H1 (cell line): Measurements from ENCODE around the gene BNIP2. TPM values are rescaled to one million over a fixed set of nuclear protein-coding genes. Genes with fewer than 3 reads are reported as not detected.

Experiments
- CTCF ChIA-PET: fragments of 300-600 bp; sonication (Branson Sonifier 250); formaldehyde crosslinking; loops from one replicate; lab custom pipeline; 2021; ENCODE audit not compliant: partially characterized antibody; lab: Charles Lee
- POLR2A ChIA-PET: fragments of 300-600 bp; sonication (Branson Sonifier 250); formaldehyde crosslinking; loops from one replicate; lab custom pipeline; 2021; ENCODE audit warnings: inconsistent platforms; ENCODE audit not compliant: partially characterized antibody; lab: Charles Lee
- DNase-seq, 2 experiments: peaks; one replicate each; pipeline versions ENCODE4 v3.0.0 to v3.0.0-alpha.2; 2010 to 2022; ENCODE audit warnings: low spot score in 2 of 2, low read depth in 1 of 2, mixed read lengths in 1 of 2
- FAIRE-seq: peaks from 2 replicates; lab custom pipeline; 2011; peaks lifted over from hg19 to GRCh38; lab: Jason Lieb, UNC
- H2AFZ ChIP-seq: 2 replicates; pipeline ENCODE4 v1.8.1; 2012; ENCODE audit warnings: low read length, inconsistent platforms
- H2AK5ac ChIP-seq: 2 replicates; pipeline ENCODE4 v1.6.1; 2013; ENCODE audit warnings: low read depth, low read length
- H2BK120ac ChIP-seq: replicated peaks from 2 replicates; pipeline ENCODE3; 2013; ENCODE audit warnings: low read depth, low read length, inconsistent platforms
- H2BK12ac ChIP-seq: 2 replicates; pipeline ENCODE4 v1.6.1; 2013; ENCODE audit warnings: low read depth, low read length
- H2BK15ac ChIP-seq: 2 replicates; pipeline ENCODE4 v1.6.1; 2013; ENCODE audit warnings: low read length
- H2BK20ac ChIP-seq: 2 replicates; pipeline ENCODE4 v1.6.1; 2013; ENCODE audit warnings: low read length
- H2BK5ac ChIP-seq: 2 replicates; pipeline ENCODE4 v1.6.1; 2013; ENCODE audit warnings: low read depth, low read length
- H3K14ac ChIP-seq: 2 replicates; pipeline ENCODE4 v1.6.1; 2013; ENCODE audit warnings: inconsistent platforms; ENCODE audit not compliant: insufficient read length
- H3K18ac ChIP-seq: 2 replicates; pipeline ENCODE4 v1.6.1; 2013; ENCODE audit warnings: low read length; ENCODE audit errors: extremely low read depth
- H3K23ac ChIP-seq: 2 replicates; pipeline ENCODE4 v1.6.1; 2013; ENCODE audit warnings: inconsistent platforms; ENCODE audit not compliant: insufficient read length
- H3K23me2 ChIP-seq: 2 replicates; pipeline ENCODE4 v1.6.1; 2013; ENCODE audit warnings: low read depth, low read length
- H3K27ac ChIP-seq: 2 replicates; pipeline ENCODE4 v1.6.1; 2011; ENCODE audit warnings: low read depth, low read length, inconsistent platforms
- H3K27me3 ChIP-seq, 4 experiments: replicated peaks in 1 of 4; 1 replicate in 1 of 4; 2 replicates in 3 of 4; pipeline versions ENCODE4 v1.6.1 to v1.8.1; 2011 to 2013; ENCODE audit warnings: low read length in 3 of 4, mild to moderate bottlenecking in 3 of 4, inconsistent platforms in 2 of 4, mixed read lengths in 2 of 4, moderate library complexity in 1 of 4; ENCODE audit not compliant: control insufficient read depth in 3 of 4, insufficient read depth in 3 of 4; ENCODE audit errors: extremely low read depth in 1 of 4
- H3K36me3 ChIP-seq, 4 experiments: 2 replicates each; pipeline versions ENCODE4 v1.6.1 to v1.8.1; 2011 to 2013; ENCODE audit warnings: mild to moderate bottlenecking in 4 of 4, low read length in 3 of 4, moderate library complexity in 2 of 4, control low read depth in 1 of 4, inconsistent platforms in 1 of 4; ENCODE audit not compliant: insufficient read depth in 4 of 4, control insufficient read depth in 2 of 4
- H3K4ac ChIP-seq: replicated peaks from 2 replicates; pipeline ENCODE3; 2013; ENCODE audit warnings: low read length, low read depth, mixed read lengths, inconsistent platforms; ENCODE audit not compliant: insufficient read length
- H3K4me1 ChIP-seq, 4 experiments: replicated peaks in 1 of 4; 1 replicate in 1 of 4; 2 replicates in 3 of 4; pipeline versions ENCODE4 v1.6.1 to v1.8.1; 2011 to 2013; ENCODE audit warnings: low read length in 3 of 4, inconsistent platforms in 2 of 4, mixed read lengths in 1 of 4; ENCODE audit not compliant: insufficient read depth in 4 of 4, control insufficient read depth in 3 of 4
- H3K4me2 ChIP-seq, 2 experiments: 2 replicates each; pipeline versions ENCODE4 v1.6.1 to v1.8.1; 2011 to 2013; ENCODE audit warnings: low read depth in 2 of 2, low read length in 2 of 2, control low read depth in 1 of 2, inconsistent platforms in 1 of 2, mild to moderate bottlenecking in 1 of 2; ENCODE audit not compliant: insufficient read depth in 1 of 2
- H3K4me3 ChIP-seq, 4 experiments: fragments of 200-600, 300-600 bp in 1 of 4; sonication (generic), shearing (Covaris generic), sonication (Bioruptor Twin) in 1 of 4; 2 replicates each; pipeline versions ENCODE4 v1.5.1 to v1.8.1; 2011 to 2016; ENCODE audit warnings: low read length in 4 of 4, low read depth in 3 of 4, control low read depth in 2 of 4, inconsistent platforms in 2 of 4, mild to moderate bottlenecking in 2 of 4, mixed read lengths in 1 of 4, moderate library complexity in 1 of 4; ENCODE audit not compliant: insufficient read depth in 2 of 4; ENCODE audit errors: extremely low read depth in 1 of 4
- H3K56ac ChIP-seq: replicated peaks from 2 replicates; pipeline ENCODE3; 2013; ENCODE audit warnings: low read depth, mild to moderate bottlenecking, mixed read lengths, low read length, inconsistent platforms; ENCODE audit not compliant: insufficient read length
- H3K79me1 ChIP-seq: 2 replicates; pipeline ENCODE4 v1.6.1; 2013; ENCODE audit warnings: low read depth, low read length, control low read depth
- H3K79me2 ChIP-seq, 2 experiments: 2 replicates each; pipeline versions ENCODE4 v1.6.1 to v1.8.1; 2012 to 2013; ENCODE audit warnings: low read length in 2 of 2, mild to moderate bottlenecking in 2 of 2, inconsistent platforms in 1 of 2; ENCODE audit not compliant: insufficient read depth in 2 of 2, control insufficient read depth in 1 of 2
- H3K9ac ChIP-seq, 4 experiments: replicated peaks in 1 of 4; 1 replicate in 1 of 4; 2 replicates in 3 of 4; pipeline versions ENCODE4 v1.6.1 to v1.8.1; 2011 to 2013; ENCODE audit warnings: low read depth in 3 of 4, low read length in 3 of 4, control low read depth in 2 of 4, mild to moderate bottlenecking in 2 of 4, moderate library complexity in 2 of 4, inconsistent platforms in 1 of 4; ENCODE audit errors: extremely low read depth in 1 of 4
- H3K9me3 ChIP-seq, 2 experiments: 2 replicates each; pipeline versions ENCODE4 v1.6.1 to v1.8.1; 2012 to 2013; ENCODE audit warnings: mild to moderate bottlenecking in 2 of 2, moderate library complexity in 2 of 2, control low read depth in 1 of 2, inconsistent platforms in 1 of 2, low read depth in 1 of 2, low read length in 1 of 2, mixed read lengths in 1 of 2; ENCODE audit not compliant: insufficient read depth in 2 of 2
- H4K20me1 ChIP-seq, 2 experiments: replicated peaks in 1 of 2; 2 replicates each; pipeline versions ENCODE3 to v1.8.1; 2011 to 2013; ENCODE audit warnings: inconsistent platforms in 2 of 2, low read length in 2 of 2, mild to moderate bottlenecking in 1 of 2; ENCODE audit not compliant: insufficient read depth in 2 of 2, control insufficient read depth in 1 of 2
- H4K5ac ChIP-seq: 2 replicates; pipeline ENCODE4 v1.6.1; 2013; ENCODE audit warnings: low read length, low read depth, mixed read lengths, inconsistent platforms; ENCODE audit not compliant: insufficient read length
- H4K8ac ChIP-seq: 2 replicates; pipeline ENCODE4 v1.8.0; 2013; ENCODE audit warnings: mild to moderate bottlenecking, moderate library complexity, low read length, inconsistent platforms; ENCODE audit not compliant: insufficient read depth; ENCODE audit errors: extremely low read depth
- H4K91ac ChIP-seq: replicated peaks from 2 replicates; pipeline ENCODE3; 2013; ENCODE audit warnings: low read length, mixed read lengths, inconsistent platforms; ENCODE audit not compliant: insufficient read length
- JUND ChIP-seq: IDR thresholded peaks from 2 replicates; pipeline ENCODE4 v1.6.1; 2011; ENCODE audit warnings: mild to moderate bottlenecking, improper control_type of control experiment, low read length
- SIX5 ChIP-seq: IDR thresholded peaks from 2 replicates; pipeline ENCODE4 v1.6.1; 2011; ENCODE audit warnings: mild to moderate bottlenecking, low read depth, low read length
- YY1 ChIP-seq: IDR thresholded peaks from 2 replicates; pipeline ENCODE4 v1.6.1; 2011; ENCODE audit warnings: low read depth, mild to moderate bottlenecking, low read length
- polyA plus RNA-seq, 7 experiments: library from polyadenylated mRNA; depleted of rRNA in 3 of 7; stranded (reverse) in 5 of 7; unstranded in 2 of 7; fragments of >200 nt in 5 of 7; fragments of 200-250 nt in 2 of 7; gene quantifications; 1 replicate in 5 of 7; 2 replicates in 1 of 7; 4 replicates in 1 of 7; pipeline versions ENCODE4 v1.2.1 to v1.2.3, GENCODE V29; 2011 to 2013; ENCODE audit warnings: missing spikeins in 2 of 7, mixed read lengths in 2 of 7
- total RNA-seq: library from RNA; stranded (reverse); fragmentation: NEBNext Ultra II Directional; extraction: Animal tissue kit (Norgen Biotek cat#: 25700); gene quantifications from 2 replicates; pipeline ENCODE4 v1.2.1, GENCODE V29; 2021
- TF ChIP-seq, protein P1 (sequence below), 3 experiments: IDR thresholded peaks; 1 replicate in 2 of 3; 2 replicates in 1 of 3; pipeline versions ENCODE4 v1.5.1 to v1.6.1; 2011; ENCODE audit warnings: low read length in 3 of 3, mild to moderate bottlenecking in 3 of 3, inconsistent platforms in 2 of 3, low read depth in 1 of 3, moderate library complexity in 1 of 3; ENCODE audit not compliant: insufficient read depth in 1 of 3; ENCODE audit errors: control extremely low read depth in 1 of 3

The BNIP2 gene
- total and polyA plus RNA-seq, 2 of the 8 experiments (the other 6 are each of a cell fraction or from before 2014, with no cell fraction given) = 11.8 to 40.6 TPM

DNA sequence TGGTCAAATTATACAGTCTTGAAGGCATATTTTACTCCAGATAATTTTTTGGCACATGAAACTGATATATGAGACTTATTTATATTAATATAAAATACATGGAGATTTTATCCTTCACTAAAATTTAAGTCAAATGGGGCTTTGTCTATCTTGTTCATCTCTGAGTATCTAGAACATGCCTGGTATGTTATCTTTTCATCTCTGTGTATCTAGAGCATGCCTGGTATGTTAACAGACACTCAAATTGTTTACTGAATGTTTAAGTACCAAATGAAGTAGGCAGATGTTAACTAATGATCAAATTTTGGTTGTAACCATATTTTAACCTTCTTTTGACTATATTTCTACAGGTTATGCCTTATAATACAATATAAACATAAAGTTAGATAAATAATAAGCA lies 39.5 kb downstream of the BNIP2 start:
- ChIA-PET POLR2A (no interaction called here), CTCF (interaction anchor here (0.9 kb wide), 1 partner anchor 8 kb away, joined by 4 read pairs; the partner anchor contains the start of gene GTF2A2)
- no peak for TF ChIP-seq YY1
- no peak for TF ChIP-seq JUND
- TF ChIP-seq, protein P1, sequence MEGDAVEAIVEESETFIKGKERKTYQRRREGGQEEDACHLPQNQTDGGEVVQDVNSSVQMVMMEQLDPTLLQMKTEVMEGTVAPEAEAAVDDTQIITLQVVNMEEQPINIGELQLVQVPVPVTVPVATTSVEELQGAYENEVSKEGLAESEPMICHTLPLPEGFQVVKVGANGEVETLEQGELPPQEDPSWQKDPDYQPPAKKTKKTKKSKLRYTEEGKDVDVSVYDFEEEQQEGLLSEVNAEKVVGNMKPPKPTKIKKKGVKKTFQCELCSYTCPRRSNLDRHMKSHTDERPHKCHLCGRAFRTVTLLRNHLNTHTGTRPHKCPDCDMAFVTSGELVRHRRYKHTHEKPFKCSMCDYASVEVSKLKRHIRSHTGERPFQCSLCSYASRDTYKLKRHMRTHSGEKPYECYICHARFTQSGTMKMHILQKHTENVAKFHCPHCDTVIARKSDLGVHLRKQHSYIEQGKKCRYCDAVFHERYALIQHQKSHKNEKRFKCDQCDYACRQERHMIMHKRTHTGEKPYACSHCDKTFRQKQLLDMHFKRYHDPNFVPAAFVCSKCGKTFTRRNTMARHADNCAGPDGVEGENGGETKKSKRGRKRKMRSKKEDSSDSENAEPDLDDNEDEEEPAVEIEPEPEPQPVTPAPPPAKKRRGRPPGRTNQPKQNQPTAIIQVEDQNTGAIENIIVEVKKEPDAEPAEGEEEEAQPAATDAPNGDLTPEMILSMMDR (IDR thresholded peaks at IDR 0.05; ENCODE audit: control extremely low read depth in 1 of 3, insufficient read depth in 1 of 3, low read depth in 1 of 3, low read length in 3 of 3) = no peak
- no peak for TF ChIP-seq SIX5
- H3K18ac ChIP-seq = no peak overlapping the region
- peaks cover 5 to 57% (median 27%) of the 10 kb centered on the region in 4 experiments; a peak in 6 of 8 replicates for H3K36me3 ChIP-seq
- no peak overlapping the region for H2BK20ac ChIP-seq
- no peak overlapping the region for H3K14ac ChIP-seq
- H2AK5ac ChIP-seq = no peak overlapping the region
- H4K91ac ChIP-seq = no peak overlapping the region
- no peak overlapping the region for H4K5ac ChIP-seq
- H4K8ac ChIP-seq = no peak overlapping the region
- peaks cover 12 to 31% of the 10 kb centered on the region in 2 experiments for H3K79me2 ChIP-seq
- no peak overlapping the region for H3K27ac ChIP-seq
- peaks cover 0 to 3% of the 10 kb centered on the region in 2 experiments; a peak in 1 of 4 replicates for H3K9me3 ChIP-seq
- H2BK120ac ChIP-seq = no peak overlapping the region
- H3K4me3 ChIP-seq = no peak overlapping the region
- DNase-seq (no peak), FAIRE-seq (no peak)
- no peak overlapping the region for H3K23ac ChIP-seq
- no peak overlapping the region for H2BK15ac ChIP-seq
- no peak overlapping the region for H3K4ac ChIP-seq
- peaks cover 11% of the 10 kb centered on the region for H3K79me1 ChIP-seq
- H3K56ac ChIP-seq = no peak overlapping the region
- H2AFZ ChIP-seq = no peak overlapping the region
- peaks cover under 1 to 4% of the 10 kb centered on the region in 2 experiments for H4K20me1 ChIP-seq
- H2BK5ac ChIP-seq = no peak overlapping the region
- no peak overlapping the region for H2BK12ac ChIP-seq
- no peaks in the 10 kb centered on the region for H3K27me3 ChIP-seq
- H3K4me1 ChIP-seq = no peaks in the 10 kb centered on the region
- H3K23me2 ChIP-seq = no peaks in the 10 kb centered on the region
- no peak overlapping the region for H3K4me2 ChIP-seq
- no peak overlapping the region for H3K9ac ChIP-seq
